ENCODE measurements around the gene FAM136A. TPM values are rescaled to one million over a fixed set of nuclear protein-coding genes. Genes with fewer than 3 reads are reported as not detected.

The FAM136A gene
- 26.0 TPM for total RNA-seq
- long read RNA-seq, transcript FAM136A-201 (3 exons, 1,810 nt) = major isoform, 62 of 64 reads
- long read RNA-seq, partial matches to known transcripts = 0 of 64 reads
- long read RNA-seq, other reads (novel, unspliced or antisense) = 1 of 64 reads

GRCh38 chr2:70301344-70302194 lies at the start of gene FAM136A:
Gene FAM136A (minus strand): TSS chr2:70302067. CDS start chr2:70302011, 56 bp downstream.
- peak; percentile 86 for DNase-seq
- H3K27me3 ChIP-seq (ENCODE audit: low read depth) = no peaks in the 10 kb centered on the region
- H3K4me3 ChIP-seq = peak within 1 kb of the TSS; percentile 100
- H3K9me3 ChIP-seq (replicated peaks) = no peaks in the 10 kb centered on the region
- H3K27ac ChIP-seq (replicated peaks) = peak within 1 kb of the TSS; percentile 92
- peaks cover 19% of the 10 kb centered on the region for H3K4me1 ChIP-seq
- intact Hi-C loops (cut with micrococcal nuclease) = no loop called here
- peaks cover 31% of the 10 kb centered on the region for H3K36me3 ChIP-seq
- peak; percentile 96 for TF ChIP-seq CTCF (IDR thresholded peaks at IDR 0.05; ENCODE audit: borderline replicate concordance)

GRCh38 chr2:70349921-70350685 lies 48.2 kb upstream of the FAM136A start:
- H3K27me3 ChIP-seq (ENCODE audit: low read depth) = peaks cover 40% of the 10 kb centered on the region
- no peaks in the 10 kb centered on the region for H3K36me3 ChIP-seq
- DNase-seq = no peak
- H3K27ac ChIP-seq (replicated peaks) = no peak overlapping the region
- H3K4me3 ChIP-seq = no peak overlapping the region
- H3K4me1 ChIP-seq = no peaks in the 10 kb centered on the region
- no peak for TF ChIP-seq CTCF (IDR thresholded peaks at IDR 0.05; ENCODE audit: borderline replicate concordance)
- no peaks in the 10 kb centered on the region for H3K9me3 ChIP-seq (replicated peaks)
- intact Hi-C loops (cut with micrococcal nuclease) = no loop called here

GRCh38 chr2:70347831-70348230 lies 46.0 kb upstream of the FAM136A start:
- TF ChIP-seq CTCF (IDR thresholded peaks at IDR 0.05; ENCODE audit: borderline replicate concordance) = no peak
- peaks cover 57% of the 10 kb centered on the region for H3K27me3 ChIP-seq (ENCODE audit: low read depth)
- intact Hi-C loops (cut with micrococcal nuclease) = no loop called here
- no peak for DNase-seq
- H3K4me1 ChIP-seq = no peaks in the 10 kb centered on the region
- no peaks in the 10 kb centered on the region for H3K36me3 ChIP-seq
- H3K27ac ChIP-seq (replicated peaks) = no peak overlapping the region
- H3K9me3 ChIP-seq (replicated peaks) = no peaks in the 10 kb centered on the region
- no peak overlapping the region for H3K4me3 ChIP-seq

GRCh38 chr2:70344195-70344594 lies 42.3 kb upstream of the FAM136A start:
- Histone ChIP-seq H3K27ac (replicated peaks) (no peak overlapping the region), H3K4me1 (no peaks in the 10 kb centered on the region), H3K9me3 (replicated peaks) (no peaks in the 10 kb centered on the region), H3K4me3 (no peak overlapping the region), H3K36me3 (no peaks in the 10 kb centered on the region), H3K27me3 (ENCODE audit: low read depth) (peaks cover 66% of the 10 kb centered on the region)
- no peak for TF ChIP-seq CTCF (IDR thresholded peaks at IDR 0.05; ENCODE audit: borderline replicate concordance)
- intact Hi-C loops (cut with micrococcal nuclease) = loop anchor here (5.0 kb wide), 1 partner anchor 273 kb away; no protein-coding TSS in a partner anchor
- DNase-seq = no peak

GRCh38 chr2:70341477-70341765 lies 39.6 kb upstream of the FAM136A start:
- H3K27ac ChIP-seq (replicated peaks) = no peak overlapping the region
- no peaks in the 10 kb centered on the region for H3K9me3 ChIP-seq (replicated peaks)
- H3K36me3 ChIP-seq = no peaks in the 10 kb centered on the region
- H3K27me3 ChIP-seq (ENCODE audit: low read depth) = peaks cover 50% of the 10 kb centered on the region
- no peak for DNase-seq
- H3K4me3 ChIP-seq = no peak overlapping the region
- peak; percentile 3 for TF ChIP-seq CTCF (IDR thresholded peaks at IDR 0.05; ENCODE audit: borderline replicate concordance)
- H3K4me1 ChIP-seq = no peaks in the 10 kb centered on the region
- intact Hi-C loops (cut with micrococcal nuclease) = loop anchor here (5.0 kb wide), 1 partner anchor 276 kb away; no protein-coding TSS in a partner anchor

Measured in left ventricle myocardium inferior (tissue), 1 donor.